Measurements from ENCODE around the gene NADK. TPM values are rescaled to one million over a fixed set of nuclear protein-coding genes. Genes with fewer than 3 reads are reported as not detected.

Gene NADK
- total RNA-seq, 1 donor from 2014 or later, result 68.1 TPM

DNA sequence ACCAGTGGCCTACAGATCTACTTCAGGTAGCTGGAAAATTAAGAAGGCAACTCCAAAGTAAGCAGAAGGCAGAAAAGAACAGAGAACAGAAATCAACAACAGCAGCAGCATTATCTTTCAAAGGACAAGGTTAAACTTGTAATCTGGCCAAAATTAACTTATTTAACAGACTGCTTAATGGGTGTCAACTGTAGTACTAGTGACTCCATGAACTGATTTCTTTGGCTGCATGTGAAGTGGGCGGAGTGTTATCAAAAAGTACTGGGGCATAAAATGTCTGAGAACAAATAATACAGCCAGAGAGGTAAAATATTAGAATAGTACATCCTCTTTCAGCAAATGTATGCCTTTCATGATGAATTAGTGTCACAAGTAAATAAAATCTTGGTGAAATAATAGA, 24.6 kb upstream of the NADK start:
- no peak overlapping the region for H3K4me3 ChIP-seq (ENCODE audit: low read depth, low read length)
- DNase-seq (ENCODE audit: low read depth), result no peak
- TF ChIP-seq, protein P1, sequence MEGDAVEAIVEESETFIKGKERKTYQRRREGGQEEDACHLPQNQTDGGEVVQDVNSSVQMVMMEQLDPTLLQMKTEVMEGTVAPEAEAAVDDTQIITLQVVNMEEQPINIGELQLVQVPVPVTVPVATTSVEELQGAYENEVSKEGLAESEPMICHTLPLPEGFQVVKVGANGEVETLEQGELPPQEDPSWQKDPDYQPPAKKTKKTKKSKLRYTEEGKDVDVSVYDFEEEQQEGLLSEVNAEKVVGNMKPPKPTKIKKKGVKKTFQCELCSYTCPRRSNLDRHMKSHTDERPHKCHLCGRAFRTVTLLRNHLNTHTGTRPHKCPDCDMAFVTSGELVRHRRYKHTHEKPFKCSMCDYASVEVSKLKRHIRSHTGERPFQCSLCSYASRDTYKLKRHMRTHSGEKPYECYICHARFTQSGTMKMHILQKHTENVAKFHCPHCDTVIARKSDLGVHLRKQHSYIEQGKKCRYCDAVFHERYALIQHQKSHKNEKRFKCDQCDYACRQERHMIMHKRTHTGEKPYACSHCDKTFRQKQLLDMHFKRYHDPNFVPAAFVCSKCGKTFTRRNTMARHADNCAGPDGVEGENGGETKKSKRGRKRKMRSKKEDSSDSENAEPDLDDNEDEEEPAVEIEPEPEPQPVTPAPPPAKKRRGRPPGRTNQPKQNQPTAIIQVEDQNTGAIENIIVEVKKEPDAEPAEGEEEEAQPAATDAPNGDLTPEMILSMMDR (IDR thresholded peaks at IDR 0.05; ENCODE audit: insufficient read depth, low read length, poor library complexity, severe bottlenecking), result no peak
- H3K27me3 ChIP-seq (ENCODE audit: control insufficient read depth, insufficient read depth, low read length), result no peaks in the 10 kb centered on the region
- peaks cover 2% of the 10 kb centered on the region for H3K36me3 ChIP-seq (ENCODE audit: control insufficient read depth, insufficient read depth, low read length)

DNA sequence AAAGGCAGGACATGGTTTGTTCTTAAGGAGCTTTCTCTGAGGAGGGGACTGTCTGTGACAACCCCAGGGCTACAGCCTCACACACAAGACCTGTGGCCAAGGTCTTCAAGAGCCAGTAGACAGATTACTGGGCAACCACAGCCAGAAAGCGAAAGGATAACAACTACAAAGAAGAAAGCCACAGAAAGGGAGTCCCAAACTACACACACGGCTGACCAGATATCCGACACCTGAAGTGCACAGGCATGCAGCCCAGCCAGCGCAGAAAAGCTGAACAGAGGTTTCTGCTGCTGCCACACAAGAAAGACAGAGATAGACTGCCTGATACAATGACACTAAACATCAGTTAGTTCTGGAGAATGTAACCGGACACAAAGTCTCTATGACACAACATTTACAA, 21.4 kb upstream of the NADK start:
- no peak for DNase-seq (ENCODE audit: low read depth)
- Histone ChIP-seq H3K4me3 (ENCODE audit: low read depth, low read length) (no peak overlapping the region), H3K27me3 (ENCODE audit: control insufficient read depth, insufficient read depth, low read length) (no peaks in the 10 kb centered on the region), H3K36me3 (ENCODE audit: control insufficient read depth, insufficient read depth, low read length) (peaks cover 4% of the 10 kb centered on the region)
- TF ChIP-seq, protein P1 (IDR thresholded peaks at IDR 0.05; ENCODE audit: insufficient read depth, low read length, poor library complexity, severe bottlenecking), result no peak

DNA sequence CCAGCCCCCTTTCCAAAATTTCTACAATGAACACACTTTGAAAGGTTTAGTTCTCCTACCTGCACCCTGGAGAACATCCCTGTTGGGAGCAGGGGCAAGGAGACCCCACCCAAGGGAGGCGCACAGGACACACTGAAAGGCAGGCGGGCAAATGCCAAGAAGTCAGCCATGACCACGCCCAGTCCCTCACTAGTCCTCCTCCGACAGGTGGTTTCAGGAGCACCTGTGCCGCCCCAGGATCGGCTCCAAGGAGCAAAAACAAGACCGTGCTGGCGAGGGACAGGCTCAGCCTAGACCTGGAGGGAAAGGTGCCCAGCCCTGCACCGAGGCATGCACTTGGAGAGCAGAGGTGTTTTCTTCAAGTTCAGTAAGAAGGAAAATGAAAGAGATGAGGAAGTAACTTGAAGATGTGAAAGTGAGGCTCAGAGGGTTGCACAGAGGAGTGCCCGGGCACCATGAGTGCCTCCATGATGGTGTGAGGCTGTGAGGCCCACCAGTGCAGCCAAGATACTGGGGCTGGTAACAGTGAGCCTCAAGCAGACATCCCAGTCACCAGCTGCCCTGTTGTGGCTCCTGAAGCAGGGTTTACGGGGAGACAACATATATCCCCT, 19.6 kb upstream of the NADK start:
- TF ChIP-seq, protein P1 (IDR thresholded peaks at IDR 0.05; ENCODE audit: insufficient read depth, low read length, poor library complexity, severe bottlenecking), result no peak
- Histone ChIP-seq H3K36me3 (ENCODE audit: control insufficient read depth, insufficient read depth, low read length) (peaks cover 4% of the 10 kb centered on the region), H3K4me3 (ENCODE audit: low read depth, low read length) (no peak overlapping the region), H3K27me3 (ENCODE audit: control insufficient read depth, insufficient read depth, low read length) (no peaks in the 10 kb centered on the region)
- DNase-seq (ENCODE audit: low read depth), result no peak

DNA sequence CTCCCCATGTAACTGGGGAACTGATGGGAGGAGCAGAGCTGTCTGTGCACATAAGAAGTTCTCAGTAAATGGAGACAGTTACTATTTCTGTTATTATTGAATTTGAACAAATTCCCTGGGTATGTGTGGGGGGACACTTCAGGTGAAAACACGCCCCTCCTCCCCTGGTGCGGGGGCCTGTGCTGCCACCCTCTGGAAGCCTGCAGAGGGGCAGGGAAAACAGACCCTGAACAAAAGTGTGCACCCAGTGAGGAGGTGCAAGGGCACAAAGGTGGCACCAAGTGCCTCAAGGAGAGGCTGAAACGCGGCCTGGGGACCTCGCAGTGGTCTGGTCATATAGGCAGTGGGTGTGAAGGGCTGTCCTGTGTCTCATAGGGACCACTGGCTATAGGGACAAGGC, 18.2 kb upstream of the NADK start:
- no peaks in the 10 kb centered on the region for H3K27me3 ChIP-seq (ENCODE audit: control insufficient read depth, insufficient read depth, low read length)
- H3K36me3 ChIP-seq (ENCODE audit: control insufficient read depth, insufficient read depth, low read length), result peaks cover 5% of the 10 kb centered on the region
- no peak for DNase-seq (ENCODE audit: low read depth)
- H3K4me3 ChIP-seq (ENCODE audit: low read depth, low read length), result no peak overlapping the region
- TF ChIP-seq, protein P1 (IDR thresholded peaks at IDR 0.05; ENCODE audit: insufficient read depth, low read length, poor library complexity, severe bottlenecking), result peak; percentile 34

DNA sequence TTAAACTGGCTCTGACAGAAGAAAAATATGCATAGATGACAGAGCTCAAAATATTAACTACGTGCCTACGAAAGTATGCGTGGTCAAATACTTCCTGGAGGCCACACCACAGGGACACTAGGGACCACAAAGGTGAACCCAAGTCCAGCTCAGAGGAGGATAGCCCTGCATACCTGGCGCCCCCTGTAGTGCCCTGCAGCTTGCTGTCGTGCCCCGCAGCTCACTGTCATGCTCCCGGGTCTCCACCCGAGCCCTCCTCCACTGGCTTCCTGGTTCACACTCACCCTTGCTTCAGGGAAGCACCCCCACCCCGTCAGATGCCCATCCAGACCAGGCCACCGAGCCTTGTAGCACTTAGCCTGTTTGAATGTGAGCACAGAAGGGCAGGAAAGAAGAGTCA, 16.7 kb upstream of the NADK start:
- no peak for DNase-seq (ENCODE audit: low read depth)
- Histone ChIP-seq H3K36me3 (ENCODE audit: control insufficient read depth, insufficient read depth, low read length) (peaks cover 11% of the 10 kb centered on the region), H3K4me3 (ENCODE audit: low read depth, low read length) (no peak overlapping the region), H3K27me3 (ENCODE audit: control insufficient read depth, insufficient read depth, low read length) (no peaks in the 10 kb centered on the region)
- TF ChIP-seq, protein P1 (IDR thresholded peaks at IDR 0.05; ENCODE audit: insufficient read depth, low read length, poor library complexity, severe bottlenecking), result no peak

All from kidney epithelial cell (primary cell).